ENCODE measurements around the gene PCDHB5.
"Not testable (repeated sequence)": the region's sequence is repeated elsewhere in the genome, so short reads cannot be mapped to it uniquely, and the experiment has no call there.

DNA sequence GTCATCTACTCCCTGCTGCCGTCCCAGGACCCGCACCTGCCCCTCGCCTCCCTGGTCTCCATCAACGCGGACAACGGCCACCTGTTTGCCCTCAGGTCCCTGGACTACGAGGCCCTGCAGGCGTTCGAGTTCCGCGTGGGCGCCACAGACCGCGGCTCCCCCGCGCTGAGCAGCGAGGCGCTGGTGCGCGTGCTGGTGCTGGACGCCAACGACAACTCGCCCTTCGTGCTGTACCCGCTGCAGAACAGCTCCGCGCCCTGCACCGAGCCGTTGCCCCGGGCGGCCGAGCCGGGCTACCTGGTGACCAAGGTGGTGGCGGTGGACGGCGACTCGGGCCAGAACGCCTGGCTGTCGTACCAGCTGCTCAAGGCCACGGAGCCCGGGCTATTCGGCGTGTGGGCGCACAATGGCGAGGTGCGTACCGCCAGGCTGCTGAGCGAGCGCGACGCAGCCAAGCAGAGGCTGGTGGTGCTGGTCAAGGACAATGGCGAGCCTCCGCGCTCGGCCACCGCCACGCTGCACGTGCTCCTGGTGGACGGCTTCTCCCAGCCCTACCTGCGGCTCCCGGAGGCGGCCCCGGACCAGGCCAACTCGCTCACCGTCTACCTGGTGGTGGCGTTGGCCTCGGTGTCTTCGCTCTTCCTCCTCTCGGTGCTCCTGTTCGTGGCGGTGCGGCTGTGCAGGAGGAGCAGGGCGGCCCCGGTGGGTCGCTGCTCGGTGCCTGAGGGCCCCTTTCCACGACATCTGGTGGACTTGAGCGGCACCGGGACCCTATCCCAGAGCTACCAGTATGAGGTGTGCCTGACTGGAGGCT is 39.5 kb downstream of the PCDHB5 start:
- TF ChIP-seq, protein P1, sequence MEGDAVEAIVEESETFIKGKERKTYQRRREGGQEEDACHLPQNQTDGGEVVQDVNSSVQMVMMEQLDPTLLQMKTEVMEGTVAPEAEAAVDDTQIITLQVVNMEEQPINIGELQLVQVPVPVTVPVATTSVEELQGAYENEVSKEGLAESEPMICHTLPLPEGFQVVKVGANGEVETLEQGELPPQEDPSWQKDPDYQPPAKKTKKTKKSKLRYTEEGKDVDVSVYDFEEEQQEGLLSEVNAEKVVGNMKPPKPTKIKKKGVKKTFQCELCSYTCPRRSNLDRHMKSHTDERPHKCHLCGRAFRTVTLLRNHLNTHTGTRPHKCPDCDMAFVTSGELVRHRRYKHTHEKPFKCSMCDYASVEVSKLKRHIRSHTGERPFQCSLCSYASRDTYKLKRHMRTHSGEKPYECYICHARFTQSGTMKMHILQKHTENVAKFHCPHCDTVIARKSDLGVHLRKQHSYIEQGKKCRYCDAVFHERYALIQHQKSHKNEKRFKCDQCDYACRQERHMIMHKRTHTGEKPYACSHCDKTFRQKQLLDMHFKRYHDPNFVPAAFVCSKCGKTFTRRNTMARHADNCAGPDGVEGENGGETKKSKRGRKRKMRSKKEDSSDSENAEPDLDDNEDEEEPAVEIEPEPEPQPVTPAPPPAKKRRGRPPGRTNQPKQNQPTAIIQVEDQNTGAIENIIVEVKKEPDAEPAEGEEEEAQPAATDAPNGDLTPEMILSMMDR (conservative IDR thresholded peaks at IDR 0.05; ENCODE audit: low read length), result not testable (repeated sequence)
- not testable (repeated sequence) for TF ChIP-seq EZH2phosphoT487 (IDR thresholded peaks at IDR 0.05; ENCODE audit: borderline replicate concordance, low read depth, low read length)
